GM21825 (cell line): ENCODE data around the gene CCNB1IP1.
"Not testable (repeated sequence)": the region's sequence is repeated elsewhere in the genome, so short reads cannot be mapped to it uniquely, and the experiment has no call there.

Source experiments
- ATAC-seq: cut with Tn5 transposase; IDR thresholded peaks from one replicate; pipeline ENCODE4 v1.9.1; 2021; ENCODE audit warnings: mild to moderate bottlenecking, moderate library complexity; ENCODE audit not compliant: unreplicated experiment

Gene CCNB1IP1, protein sequence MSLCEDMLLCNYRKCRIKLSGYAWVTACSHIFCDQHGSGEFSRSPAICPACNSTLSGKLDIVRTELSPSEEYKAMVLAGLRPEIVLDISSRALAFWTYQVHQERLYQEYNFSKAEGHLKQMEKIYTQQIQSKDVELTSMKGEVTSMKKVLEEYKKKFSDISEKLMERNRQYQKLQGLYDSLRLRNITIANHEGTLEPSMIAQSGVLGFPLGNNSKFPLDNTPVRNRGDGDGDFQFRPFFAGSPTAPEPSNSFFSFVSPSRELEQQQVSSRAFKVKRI

DNA sequence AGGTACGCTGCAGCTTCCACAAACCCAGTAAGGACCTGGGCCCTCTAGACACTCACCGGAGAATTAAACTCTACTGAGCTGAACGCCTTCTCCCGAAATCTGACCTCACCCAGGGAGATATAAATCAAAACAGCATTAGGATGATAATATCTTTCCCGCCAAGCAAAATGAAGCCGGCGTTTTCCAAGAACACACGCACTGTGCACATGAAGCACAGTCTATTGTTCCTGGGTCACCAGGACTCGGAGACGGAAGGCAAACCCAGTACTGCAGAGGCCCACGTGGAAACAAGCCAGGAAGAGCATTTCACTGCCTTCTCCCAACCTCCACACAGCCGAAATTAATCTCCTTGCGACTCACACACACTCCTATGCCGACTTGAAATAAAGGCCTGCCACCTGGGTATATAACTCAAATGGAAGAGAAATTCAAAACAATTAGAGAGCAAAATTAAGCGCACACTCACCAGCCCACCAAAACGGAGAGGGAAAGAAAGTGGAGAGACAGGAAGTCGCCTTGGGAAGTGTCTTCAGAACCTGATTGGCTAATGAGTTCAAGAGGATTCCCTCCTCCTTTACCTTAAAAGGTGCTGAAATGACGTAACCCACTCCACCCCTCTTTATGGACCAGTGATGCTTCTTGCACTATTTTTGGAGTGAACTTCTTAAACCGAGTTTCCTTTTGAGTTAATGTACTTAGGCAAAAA lies at the start of gene CCNB1IP1:
TSS of gene CCNB1IP1 (minus strand) at position 492 of the 706 bp plus-strand sequence. CDS start 16,756 bp downstream, outside the sequence.
- ATAC-seq = peak; percentile 92

DNA sequence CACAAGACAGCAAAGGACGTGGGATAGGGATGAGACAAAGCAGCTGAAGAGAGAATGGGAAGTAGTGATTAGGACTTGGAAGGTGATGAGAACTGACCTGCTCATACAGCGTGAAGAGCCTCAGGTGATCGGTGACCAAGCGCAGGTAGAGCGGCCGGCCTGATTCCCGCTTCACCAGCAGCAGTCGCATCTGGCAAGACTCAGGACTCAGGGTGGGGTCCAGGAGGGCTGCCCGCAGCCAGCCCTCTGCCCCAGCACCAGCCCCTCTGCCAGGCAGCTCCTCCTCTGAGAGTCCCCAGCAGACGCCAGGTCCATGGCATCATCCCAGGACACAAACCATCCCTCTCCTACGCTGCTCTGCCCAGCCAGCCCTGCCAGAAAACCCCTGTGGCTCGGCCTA lies 49.4 kb upstream of the CCNB1IP1 start:
- no peak for ATAC-seq

DNA sequence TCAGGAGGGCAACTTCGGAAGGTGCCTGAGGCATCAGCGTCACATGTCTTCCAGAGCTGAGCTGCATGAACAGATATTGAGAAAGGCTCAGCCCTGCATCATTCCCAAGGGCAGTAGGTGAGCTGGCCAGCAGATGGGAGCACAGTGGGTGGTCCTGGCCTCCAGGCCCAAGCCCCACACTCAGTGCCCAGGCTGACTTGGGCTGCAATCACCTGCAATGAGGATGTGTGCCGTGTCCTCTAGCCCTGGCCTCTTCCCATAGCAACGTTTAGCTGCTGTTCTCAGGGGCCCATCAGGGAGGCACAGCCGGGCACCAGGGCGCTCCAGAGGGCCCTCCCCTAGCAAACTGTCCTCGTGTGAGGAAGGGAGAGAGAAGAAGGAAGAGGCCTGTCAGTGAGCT lies 48.3 kb upstream of the CCNB1IP1 start:
- no peak for ATAC-seq

DNA sequence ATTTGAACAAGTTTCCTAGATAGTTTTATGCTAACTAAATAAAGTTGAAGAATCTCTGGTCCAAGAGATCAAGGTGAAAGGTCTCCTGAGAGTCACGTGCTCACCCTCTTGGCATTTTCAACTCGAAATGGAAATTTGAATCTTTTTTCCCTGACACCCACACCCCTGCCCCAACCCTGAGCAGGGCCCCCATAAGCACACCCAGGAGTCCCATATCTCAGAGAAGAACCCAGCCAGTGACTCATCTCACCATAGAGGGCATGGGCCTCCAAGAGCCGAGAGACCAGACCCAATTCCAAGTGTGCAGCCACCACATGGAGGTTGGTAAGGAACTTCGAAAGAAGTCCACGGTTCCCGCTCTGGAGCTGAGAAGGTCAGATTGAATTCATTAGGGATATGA lies 47.6 kb upstream of the CCNB1IP1 start:
- ATAC-seq = no peak

DNA sequence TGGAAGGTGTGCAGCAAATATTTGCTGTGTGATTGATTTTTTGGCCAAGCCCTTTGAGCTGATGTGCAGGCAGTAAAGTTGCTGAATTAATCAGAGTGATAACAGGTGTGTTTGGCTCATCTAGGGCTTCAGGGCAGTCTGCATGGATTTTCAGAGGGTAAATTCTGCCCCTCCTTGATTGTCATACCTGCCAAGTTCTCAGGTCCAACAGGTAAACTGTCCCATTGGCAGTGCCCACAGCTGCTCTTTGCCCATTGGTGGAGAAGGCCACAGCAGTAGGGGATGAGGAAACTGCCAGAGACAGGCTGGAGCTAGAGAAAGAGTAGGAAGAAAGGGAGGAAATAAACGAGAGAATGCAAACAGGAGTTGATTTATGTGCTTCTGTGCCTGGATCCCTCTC lies 46.7 kb upstream of the CCNB1IP1 start:
- ATAC-seq = no peak

DNA sequence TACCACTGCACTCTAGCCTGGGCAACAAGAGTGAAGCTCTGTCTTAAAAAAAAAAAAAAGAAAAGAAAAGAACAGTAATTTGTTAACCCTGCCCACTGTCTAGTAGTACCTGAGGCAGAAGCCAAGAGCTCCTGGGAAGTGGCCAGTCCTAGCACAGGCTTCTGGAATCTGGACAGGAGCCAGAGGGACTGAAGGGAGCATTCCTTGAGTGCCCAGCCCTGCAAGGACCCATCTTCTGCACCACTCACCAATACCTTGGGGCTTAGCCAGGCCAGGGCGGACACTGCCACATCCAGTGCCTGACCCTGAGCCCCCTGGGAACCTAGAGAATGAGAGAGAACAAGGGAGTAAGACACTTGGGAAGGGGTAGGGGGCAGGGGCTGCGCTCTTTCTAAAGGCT lies 44.1 kb upstream of the CCNB1IP1 start:
- ATAC-seq = no peak

DNA sequence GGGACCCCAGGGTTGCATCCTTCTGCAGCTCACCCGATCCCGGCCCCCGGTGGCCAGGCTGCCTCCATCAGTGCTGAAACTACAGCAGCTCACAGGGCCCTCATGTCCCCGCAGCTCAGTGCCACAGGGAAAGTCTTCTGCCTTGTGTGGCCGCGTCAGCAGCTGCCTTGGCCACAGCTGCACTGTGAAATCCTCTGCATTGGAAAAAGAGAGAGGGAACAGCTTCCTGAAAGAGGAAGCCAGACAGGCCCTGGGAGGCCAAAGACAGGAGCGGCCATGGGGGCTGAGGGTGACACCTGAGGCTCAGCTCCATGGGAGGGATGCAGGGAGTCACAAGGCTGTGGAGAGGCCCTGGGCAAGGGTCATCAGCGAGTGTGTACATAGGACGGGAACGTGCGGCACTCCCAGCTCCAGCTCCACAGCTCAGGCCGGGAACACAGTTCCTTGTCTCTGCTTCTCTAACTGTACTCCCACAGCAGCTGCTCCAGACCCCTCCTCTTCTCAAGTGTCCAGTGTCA lies 43.1 kb upstream of the CCNB1IP1 start:
- ATAC-seq = no peak

DNA sequence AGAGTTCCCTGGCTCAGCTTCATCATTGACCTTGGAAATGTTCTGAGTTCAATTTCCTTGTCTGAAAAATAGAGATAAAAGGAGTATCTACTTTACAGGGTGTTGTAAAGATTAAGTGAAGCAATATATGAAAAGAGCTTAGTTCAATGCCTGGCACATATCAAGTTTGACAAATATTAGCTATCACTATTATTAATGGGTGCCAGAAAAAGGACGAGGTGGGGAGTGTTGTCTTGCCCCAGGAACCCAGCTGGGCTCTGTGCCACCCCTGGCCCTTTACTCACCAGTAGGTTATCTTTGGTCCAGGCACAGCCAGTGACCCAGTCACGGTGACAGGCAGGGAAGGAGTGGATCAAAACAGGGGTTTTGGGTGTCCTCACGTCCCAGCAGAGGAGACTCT lies 42.4 kb upstream of the CCNB1IP1 start:
- no peak for ATAC-seq

DNA sequence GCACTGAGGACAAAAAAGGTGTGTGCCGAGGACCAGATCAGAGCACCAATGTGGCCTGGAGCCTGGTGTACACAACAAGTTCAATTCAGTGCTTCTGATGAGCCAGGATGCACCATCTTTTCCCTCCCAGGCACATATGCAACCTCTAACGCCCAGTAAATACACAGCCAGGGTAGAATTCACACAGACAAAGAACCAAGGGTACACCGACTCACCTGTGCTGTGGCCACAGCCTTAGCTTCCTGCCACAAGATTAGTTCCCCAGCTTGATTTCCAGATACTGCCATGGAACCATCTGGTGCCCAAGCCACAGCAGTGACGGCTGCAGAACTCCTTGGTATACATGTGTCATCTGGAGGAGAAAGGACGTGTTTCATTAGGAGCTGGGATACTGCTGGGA lies 39.7 kb upstream of the CCNB1IP1 start:
- ATAC-seq = no peak

DNA sequence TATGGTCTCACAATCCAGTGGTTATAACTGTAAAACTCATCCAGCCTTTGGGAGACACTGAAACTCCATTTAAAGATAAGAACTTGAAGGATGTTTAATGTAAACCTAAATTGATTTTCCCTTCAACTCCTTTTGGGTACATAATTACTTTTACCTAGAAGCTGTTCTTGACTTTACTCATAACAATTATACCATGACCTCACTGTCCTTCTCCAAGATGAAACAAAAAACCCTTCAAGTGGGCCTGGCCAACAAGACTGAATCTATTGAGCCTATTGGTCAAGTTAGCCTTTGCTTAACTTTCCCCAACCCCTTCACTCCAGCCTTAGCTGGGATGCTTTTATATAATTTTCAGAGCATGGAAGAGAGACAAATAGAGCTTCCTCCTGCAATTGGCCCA lies 32.8 kb upstream of the CCNB1IP1 start:
- no peak for ATAC-seq

DNA sequence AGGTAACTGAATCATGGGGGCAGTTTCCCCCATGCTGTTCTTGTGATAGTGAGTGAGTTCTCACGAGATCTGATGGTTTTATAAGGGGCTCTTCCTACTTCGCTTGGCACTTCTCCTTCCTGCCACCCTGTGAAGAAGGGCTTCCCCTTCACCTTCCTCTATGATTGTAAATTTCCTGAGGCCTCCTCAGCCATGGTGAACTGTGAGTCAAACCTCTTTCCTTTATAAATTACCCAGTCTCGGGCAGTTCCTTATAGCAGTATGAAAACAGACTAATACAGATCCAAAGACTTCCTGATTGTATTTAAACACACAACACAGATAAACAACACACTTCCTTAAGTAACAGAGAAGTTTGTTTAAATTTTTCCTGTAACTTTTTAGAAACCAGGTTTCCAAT lies 25.4 kb upstream of the CCNB1IP1 start:
- ATAC-seq = not testable (repeated sequence)

DNA sequence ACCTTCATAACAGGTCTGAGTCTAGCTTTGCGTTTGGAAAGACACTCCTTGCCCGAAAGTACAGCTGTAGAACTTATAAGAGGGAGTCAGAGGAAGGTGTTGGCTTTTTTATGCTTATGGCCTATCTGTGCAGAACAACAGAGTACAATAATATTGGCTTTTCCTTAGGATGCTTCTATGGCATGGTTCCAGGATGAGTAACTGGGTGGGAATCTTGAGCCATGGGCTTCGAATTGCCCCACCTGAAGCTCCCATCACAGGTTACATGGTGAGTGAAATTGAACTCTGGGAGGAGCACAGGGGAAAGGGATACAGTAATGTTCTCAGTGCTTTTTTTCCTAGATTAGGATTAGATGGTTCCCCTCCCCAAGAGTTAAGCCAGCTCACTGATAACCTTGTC lies 23.3 kb upstream of the CCNB1IP1 start:
- ATAC-seq = no peak

DNA sequence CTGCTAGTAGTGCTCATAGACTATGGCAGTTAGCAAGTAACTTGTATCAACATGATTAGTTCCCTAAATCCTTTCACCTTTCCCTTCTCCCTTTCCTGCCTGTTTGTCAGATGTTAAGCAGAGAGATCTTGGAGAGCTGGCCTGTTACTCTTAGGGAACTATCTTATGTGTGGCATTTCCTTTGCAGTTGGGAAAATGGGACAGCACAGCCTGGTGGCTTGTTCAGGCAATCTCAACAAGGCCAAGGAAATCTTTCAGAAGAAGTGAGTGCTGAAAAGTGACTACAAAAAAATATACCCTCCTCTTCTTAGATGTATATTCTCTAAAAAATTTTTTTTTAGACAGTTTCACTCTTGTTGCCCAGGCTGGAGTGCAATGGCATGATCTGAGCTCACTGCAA lies 17.8 kb upstream of the CCNB1IP1 start:
- no peak for ATAC-seq

DNA sequence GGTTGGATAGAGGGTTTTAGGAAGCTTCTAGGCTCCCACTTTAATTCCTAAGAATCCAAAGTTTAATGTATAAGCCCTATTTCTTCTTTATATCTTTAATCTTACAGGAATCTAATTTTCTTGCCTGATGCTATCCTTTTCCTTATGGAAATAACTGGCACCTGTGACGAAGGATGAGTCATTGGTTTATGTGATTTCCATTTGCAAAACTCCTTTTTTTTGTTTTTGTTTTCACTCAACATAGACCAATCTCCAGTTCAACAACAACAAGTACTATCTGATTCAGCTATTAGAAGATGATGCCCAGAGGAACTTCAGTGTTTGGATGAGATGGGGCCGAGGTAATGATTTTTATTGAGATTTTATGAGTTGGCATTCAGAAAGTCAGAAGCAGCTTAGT lies 17.2 kb upstream of the CCNB1IP1 start:
- ATAC-seq = no peak

DNA sequence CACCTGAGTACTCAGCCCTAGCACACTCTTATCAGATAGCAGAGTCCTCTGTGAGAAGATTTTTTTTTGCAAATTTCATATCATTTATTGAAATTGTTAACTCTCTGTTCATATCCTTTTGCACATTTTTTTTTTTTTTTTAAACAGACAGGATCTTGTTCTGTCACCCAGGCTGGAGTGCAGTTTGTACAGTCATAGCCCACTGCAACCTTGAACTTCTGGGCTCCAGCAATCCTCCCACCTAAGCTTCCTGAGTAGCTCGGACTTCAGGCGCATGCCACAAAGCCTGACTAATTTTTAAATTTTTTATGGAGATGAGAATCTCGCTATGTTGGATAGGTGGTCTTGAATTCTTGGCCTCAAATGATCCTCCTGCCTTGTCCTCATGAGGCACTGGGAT lies 14.7 kb upstream of the CCNB1IP1 start:
- ATAC-seq = no peak

DNA sequence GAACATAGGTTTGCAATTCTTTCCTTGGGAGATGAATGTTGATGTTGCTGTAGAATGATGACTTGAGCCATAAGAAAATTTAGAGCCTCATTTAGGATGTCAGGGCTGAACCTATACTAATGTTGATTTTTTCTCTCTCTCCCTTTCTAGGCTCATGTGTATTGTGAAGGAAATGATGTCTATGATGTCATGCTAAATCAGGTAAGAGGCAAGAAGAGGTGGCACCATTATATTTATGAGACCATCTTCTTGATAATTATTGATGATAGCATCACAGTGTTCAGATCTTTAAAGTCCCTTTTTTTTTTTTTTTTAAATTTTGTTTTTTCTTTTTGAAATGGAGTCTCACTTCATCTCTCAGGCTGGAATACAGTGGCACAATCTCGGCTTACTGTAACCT lies 13.6 kb upstream of the CCNB1IP1 start:
- no peak for ATAC-seq

DNA sequence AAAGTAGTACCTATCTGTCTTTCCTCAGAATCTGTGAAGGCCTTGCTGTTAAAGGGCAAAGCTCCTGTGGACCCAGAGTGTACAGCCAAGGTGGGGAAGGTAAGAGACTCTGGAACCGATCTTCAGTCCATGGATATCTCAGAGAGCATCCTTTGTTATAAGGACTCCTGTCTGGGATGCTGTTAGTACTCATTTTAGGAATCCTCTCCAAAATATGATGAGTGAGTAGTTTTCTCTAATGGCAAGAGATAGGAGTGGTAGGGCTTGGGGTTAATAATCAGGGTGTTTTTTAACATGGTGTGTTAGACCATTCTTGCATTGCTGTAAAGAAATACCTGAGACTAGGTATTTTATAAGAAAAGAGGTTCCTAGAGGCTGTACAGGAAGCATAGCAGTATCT lies 12.3 kb upstream of the CCNB1IP1 start:
- no peak for ATAC-seq

DNA sequence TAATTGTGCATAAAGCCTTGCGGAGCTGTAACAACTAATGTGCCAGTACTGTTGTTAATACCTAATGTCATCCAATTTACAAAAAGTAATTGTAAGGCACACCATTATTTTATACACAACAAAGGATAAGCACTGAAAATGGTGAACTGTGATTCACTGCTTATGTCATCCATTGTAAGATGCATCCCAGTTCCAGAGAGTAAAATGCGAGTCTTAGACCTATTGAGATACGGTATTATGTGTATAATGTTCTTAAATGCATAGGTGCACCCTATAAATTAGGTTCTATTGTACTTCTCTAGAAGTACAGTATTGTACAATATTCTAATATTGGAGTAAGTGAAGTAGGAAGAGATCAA lies 10.8 kb upstream of the CCNB1IP1 start:
- no peak for ATAC-seq

DNA sequence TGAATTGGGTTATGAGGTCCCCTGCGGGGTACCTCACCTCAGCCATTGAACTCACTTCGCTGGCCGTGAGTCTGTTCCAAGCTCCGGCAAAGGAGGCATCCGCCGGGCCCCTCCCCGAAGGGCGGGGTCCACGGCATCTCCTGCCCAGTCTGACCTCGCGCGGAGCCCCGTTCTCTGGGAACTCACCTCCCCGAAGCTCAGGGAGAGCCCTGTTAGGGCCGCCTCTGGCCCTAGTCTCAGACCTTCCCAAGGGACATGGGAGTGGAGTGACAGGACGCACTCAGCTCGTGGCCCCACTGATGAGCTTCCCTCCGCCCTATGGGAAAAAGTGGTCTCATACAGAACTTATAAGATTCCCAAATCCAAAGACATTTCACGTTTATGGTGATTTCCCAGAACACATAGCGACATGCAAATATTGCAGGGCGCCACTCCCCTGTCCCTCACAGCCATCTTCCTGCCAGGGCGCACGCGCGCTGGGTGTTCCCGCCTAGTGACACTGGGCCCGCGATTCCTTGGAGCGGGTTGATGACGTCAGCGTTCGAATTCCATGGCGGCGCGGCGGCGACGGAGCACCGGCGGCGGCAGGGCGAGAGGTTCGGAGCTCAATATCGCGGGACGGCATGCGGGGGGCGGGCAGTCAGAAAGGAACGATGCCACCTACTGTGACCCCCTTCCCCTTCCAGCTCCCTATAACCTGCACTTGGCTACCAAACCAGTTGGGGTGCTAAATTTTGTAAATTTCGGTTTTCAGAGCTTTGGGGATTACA lies 10.2 kb upstream of the CCNB1IP1 start, which contains the start of gene PARP2:
TSS of gene PARP2 (plus strand) at position 544 of the 770 bp plus-strand sequence. CDS start at position 551, 7 bp downstream.
- peak; percentile 94 for ATAC-seq

DNA sequence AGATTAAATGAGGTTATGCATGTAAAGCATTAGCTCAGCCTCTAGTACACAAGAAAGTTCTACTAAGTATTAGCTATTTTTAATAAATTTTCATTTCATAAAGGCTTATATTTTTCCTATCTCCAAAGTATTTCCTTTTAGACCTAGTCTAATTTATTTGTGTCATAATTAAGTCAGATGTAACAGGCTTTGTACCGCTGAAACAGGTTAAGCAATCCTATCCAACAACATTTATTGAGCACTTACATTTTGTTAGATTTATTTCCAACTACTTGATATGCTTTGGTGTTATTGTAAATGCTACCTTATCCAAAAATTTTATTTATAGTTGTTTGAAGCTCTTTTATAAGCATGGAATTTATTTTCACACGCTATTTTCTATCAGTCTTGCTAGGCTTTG lies 8.6 kb upstream of the CCNB1IP1 start:
- no peak for ATAC-seq

DNA sequence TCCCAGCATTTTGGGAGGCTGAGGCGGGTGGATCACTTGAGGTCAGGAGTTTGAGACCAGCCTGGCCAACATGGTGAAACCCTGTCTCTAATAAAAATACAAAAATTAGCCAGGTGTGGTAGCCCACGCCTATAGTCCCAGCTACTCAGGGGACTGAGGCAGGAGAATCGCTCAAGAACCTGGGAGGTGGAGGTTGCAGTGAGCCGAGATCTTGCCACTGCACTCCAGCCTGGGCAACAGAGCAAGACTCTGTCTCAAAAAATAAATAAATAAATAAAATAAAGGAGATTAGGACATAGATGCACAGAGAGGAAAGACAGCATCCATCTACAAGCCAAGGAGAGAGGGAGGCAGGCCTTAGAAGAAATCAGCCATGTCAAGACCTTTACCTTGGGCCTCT lies 8.0 kb upstream of the CCNB1IP1 start:
- not testable (repeated sequence) for ATAC-seq

DNA sequence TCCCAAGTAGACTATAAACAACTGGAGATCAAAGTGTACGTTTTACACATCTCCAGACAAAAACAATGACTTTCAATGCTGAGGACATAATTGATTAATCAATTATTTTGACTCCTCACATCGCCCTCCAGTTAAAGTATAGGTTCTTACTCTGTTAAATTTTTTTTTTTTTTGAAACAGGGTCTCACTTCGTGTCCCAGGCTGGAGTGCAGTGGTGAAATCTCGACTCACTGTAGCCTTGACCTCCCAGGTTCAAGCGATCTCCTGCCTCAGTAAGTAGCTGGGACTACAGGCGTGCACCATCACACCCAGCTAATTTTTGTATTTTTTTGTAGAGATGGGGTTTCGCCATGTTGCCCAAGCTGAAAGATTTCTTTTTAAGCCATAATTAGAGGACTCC lies 938 bp upstream of the CCNB1IP1 start:
- no peak for ATAC-seq
